ENCODE results near the gene BARX1.

Gene BARX1

DNA sequence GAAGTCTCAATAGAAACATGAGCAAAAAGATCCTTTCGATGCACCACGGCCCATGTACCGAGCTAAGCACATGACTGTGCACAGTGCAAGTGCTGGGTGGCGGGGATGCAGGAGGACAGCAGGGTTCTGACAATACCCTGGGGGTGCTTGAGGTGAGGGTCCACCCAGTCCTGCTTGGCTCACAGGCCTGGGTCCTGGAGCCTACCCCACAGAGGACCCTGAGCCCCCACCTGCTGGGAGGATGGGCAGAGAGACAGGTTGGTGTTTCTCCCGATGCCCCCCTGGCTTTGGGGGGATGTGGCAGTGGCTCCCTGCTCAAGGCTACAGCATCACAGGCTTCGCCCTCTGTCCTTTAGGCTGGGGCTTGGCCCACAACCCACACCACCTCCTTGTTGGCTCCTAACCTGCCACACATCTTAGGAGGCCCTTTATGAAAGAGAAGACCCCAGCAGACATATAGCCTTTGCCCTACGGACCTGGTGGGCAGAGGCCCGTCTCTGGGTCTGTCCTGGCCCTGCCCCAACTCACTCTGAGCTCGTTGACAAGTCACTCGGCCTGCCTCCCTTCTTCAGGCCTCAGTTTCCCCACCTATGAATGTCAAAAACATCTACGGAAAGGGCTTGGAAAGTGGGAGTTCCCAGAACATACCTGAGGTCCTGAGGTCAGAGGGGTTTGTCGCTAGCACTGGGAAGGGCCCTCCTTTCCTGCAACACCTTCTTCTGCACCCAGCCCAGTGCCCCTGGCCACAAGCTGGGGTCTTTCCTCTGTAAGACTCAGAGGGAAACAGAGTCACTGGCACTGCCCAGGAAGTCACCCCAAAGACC, 50.3 kb downstream of the BARX1 start:
- CTCF ChIA-PET = no interaction called here
- Histone ChIP-seq H3K27ac (ENCODE audit: extremely low read depth, low read depth, low read length) (no peak overlapping the region), H3K36me3 (ENCODE audit: control insufficient read depth in 2 of 2, insufficient read depth in 1 of 2, low read length in 2 of 2) (no peaks in the 10 kb centered on the region), H3K4me1 (ENCODE audit: control insufficient read depth, insufficient read depth, low read length) (no peaks in the 10 kb centered on the region), H3K4me3 (ENCODE audit: low read depth, low read length) (no peak overlapping the region), H3K9me3 (ENCODE audit: control insufficient read depth, insufficient read depth, low read depth, low read length) (no peaks in the 10 kb centered on the region)
- TF ChIP-seq, protein P1, sequence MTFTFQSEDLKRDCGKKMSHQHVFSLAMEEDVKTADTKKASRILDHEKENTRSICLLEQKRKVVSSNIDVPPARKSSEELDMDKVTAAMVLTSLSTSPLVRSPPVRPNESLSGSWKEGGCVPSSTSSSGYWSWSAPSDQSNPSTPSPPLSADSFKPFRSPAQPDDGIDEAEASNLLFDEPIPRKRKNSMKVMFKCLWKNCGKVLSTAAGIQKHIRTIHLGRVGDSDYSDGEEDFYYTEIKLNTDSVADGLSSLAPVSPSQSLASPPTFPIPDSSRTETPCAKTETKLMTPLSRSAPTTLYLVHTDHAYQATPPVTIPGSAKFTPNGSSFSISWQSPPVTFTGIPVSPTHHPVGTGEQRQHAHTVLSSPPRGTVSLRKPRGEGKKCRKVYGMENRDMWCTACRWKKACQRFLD (tag by site-specific recombination; IDR thresholded peaks at IDR 0.05) = no peak
- TF ChIP-seq ZNF600 (tag by site-specific recombination; IDR thresholded peaks at IDR 0.05) (no peak), HOXA7 (CRISPR knock-in tag; IDR thresholded peaks at IDR 0.05; ENCODE audit: borderline replicate concordance) (no peak), ZNF132 (tag by site-specific recombination; IDR thresholded peaks at IDR 0.05; ENCODE audit: borderline replicate concordance) (no peak), ZNF544 (tag by site-specific recombination; IDR thresholded peaks at IDR 0.05) (no peak), FEZF1 (tag by site-specific recombination; IDR thresholded peaks at IDR 0.05) (no peak), ZNF791 (tag by site-specific recombination; IDR thresholded peaks at IDR 0.05) (no peak)
- TF ChIP-seq, protein P2, sequence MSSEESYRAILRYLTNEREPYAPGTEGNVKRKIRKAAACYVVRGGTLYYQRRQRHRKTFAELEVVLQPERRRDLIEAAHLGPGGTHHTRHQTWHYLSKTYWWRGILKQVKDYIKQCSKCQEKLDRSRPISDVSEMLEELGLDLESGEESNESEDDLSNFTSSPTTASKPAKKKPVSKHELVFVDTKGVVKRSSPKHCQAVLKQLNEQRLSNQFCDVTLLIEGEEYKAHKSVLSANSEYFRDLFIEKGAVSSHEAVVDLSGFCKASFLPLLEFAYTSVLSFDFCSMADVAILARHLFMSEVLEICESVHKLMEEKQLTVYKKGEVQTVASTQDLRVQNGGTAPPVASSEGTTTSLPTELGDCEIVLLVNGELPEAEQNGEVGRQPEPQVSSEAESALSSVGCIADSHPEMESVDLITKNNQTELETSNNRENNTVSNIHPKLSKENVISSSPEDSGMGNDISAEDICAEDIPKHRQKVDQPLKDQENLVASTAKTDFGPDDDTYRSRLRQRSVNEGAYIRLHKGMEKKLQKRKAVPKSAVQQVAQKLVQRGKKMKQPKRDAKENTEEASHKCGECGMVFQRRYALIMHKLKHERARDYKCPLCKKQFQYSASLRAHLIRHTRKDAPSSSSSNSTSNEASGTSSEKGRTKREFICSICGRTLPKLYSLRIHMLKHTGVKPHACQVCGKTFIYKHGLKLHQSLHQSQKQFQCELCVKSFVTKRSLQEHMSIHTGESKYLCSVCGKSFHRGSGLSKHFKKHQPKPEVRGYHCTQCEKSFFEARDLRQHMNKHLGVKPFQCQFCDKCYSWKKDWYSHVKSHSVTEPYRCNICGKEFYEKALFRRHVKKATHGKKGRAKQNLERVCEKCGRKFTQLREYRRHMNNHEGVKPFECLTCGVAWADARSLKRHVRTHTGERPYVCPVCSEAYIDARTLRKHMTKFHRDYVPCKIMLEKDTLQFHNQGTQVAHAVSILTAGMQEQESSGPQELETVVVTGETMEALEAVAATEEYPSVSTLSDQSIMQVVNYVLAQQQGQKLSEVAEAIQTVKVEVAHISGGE (tag by site-specific recombination; conservative IDR thresholded peaks at IDR 0.05; ENCODE audit: low read depth) = no peak
- TF ChIP-seq, protein P3, sequence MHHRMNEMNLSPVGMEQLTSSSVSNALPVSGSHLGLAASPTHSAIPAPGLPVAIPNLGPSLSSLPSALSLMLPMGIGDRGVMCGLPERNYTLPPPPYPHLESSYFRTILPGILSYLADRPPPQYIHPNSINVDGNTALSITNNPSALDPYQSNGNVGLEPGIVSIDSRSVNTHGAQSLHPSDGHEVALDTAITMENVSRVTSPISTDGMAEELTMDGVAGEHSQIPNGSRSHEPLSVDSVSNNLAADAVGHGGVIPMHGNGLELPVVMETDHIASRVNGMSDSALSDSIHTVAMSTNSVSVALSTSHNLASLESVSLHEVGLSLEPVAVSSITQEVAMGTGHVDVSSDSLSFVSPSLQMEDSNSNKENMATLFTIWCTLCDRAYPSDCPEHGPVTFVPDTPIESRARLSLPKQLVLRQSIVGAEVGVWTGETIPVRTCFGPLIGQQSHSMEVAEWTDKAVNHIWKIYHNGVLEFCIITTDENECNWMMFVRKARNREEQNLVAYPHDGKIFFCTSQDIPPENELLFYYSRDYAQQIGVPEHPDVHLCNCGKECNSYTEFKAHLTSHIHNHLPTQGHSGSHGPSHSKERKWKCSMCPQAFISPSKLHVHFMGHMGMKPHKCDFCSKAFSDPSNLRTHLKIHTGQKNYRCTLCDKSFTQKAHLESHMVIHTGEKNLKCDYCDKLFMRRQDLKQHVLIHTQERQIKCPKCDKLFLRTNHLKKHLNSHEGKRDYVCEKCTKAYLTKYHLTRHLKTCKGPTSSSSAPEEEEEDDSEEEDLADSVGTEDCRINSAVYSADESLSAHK (tag by site-specific recombination; IDR thresholded peaks at IDR 0.05) = no peak
- TF ChIP-seq, protein P4, sequence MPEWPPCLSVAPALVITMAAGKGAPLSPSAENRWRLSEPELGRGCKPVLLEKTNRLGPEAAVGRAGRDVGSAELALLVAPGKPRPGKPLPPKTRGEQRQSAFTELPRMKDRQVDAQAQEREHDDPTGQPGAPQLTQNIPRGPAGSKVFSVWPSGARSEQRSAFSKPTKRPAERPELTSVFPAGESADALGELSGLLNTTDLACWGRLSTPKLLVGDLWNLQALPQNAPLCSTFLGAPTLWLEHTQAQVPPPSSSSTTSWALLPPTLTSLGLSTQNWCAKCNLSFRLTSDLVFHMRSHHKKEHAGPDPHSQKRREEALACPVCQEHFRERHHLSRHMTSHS (tag by site-specific recombination; IDR thresholded peaks at IDR 0.05) = no peak
- TF ChIP-seq, protein P5, sequence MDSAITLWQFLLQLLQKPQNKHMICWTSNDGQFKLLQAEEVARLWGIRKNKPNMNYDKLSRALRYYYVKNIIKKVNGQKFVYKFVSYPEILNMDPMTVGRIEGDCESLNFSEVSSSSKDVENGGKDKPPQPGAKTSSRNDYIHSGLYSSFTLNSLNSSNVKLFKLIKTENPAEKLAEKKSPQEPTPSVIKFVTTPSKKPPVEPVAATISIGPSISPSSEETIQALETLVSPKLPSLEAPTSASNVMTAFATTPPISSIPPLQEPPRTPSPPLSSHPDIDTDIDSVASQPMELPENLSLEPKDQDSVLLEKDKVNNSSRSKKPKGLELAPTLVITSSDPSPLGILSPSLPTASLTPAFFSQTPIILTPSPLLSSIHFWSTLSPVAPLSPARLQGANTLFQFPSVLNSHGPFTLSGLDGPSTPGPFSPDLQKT (IDR thresholded peaks at IDR 0.05; ENCODE audit: borderline replicate concordance, low read depth, low read length) = no peak
- POLR2A ChIA-PET = no interaction called here

DNA sequence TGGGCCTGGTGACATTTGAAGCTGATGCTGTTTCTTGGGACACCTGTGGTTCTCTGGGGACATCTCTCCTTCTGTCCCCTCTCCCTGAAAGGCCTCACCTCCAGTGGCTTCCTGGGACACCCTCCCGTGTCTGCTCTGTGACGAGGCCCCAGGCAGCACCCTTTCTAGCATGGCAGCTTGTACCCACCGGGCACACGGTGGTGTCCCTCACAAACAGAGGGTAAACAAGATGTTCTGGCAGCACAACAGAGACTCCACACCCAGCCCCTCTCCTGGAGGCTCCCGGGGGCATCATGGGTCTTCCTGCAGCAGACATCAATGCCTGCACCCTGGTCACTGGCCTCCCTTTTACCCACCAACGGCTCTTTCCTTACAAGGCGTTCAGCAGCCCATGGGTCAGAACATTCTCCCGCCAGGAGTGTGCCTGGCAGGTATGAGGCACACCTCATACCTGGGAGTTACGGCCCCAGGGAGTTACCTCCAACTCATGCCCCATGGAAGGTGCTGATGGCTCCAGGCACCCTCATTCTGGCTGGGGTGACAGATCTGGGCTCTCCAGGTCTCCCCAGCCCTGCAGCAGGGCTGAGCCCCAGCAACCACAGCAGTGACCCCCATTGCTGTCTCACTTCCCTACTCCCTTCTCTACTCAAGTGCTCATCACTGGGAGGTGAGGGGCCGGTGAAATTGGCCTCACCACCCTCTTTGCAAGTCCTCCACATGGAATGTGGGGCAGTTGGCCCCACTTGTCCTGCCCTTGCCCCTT, 51.1 kb downstream of the BARX1 start:
- H3K27ac ChIP-seq (ENCODE audit: extremely low read depth, low read depth, low read length) = no peak overlapping the region
- H3K9me3 ChIP-seq (ENCODE audit: control insufficient read depth, insufficient read depth, low read depth, low read length) = no peaks in the 10 kb centered on the region
- CTCF ChIA-PET = no interaction called here
- no peak overlapping the region for H3K4me3 ChIP-seq (ENCODE audit: low read depth, low read length)
- no peaks in the 10 kb centered on the region for H3K4me1 ChIP-seq (ENCODE audit: control insufficient read depth, insufficient read depth, low read length)
- no peak for TF ChIP-seq ZNF544 (tag by site-specific recombination; IDR thresholded peaks at IDR 0.05)
- no peak for TF ChIP-seq ZNF311 (tag by site-specific recombination; IDR thresholded peaks at IDR 0.05; ENCODE audit: borderline replicate concordance)
- TF ChIP-seq ZNF2 (tag by site-specific recombination; IDR thresholded peaks at IDR 0.05) = no peak
- no peak for TF ChIP-seq ZNF664 (tag by site-specific recombination; IDR thresholded peaks at IDR 0.05)
- no peak for TF ChIP-seq ZNF112 (tag by site-specific recombination; IDR thresholded peaks at IDR 0.05)
- no peak for TF ChIP-seq ZBTB7A (tag by site-specific recombination; IDR thresholded peaks at IDR 0.05; ENCODE audit: low read depth)
- no peaks in the 10 kb centered on the region for H3K36me3 ChIP-seq (ENCODE audit: control insufficient read depth in 2 of 2, insufficient read depth in 1 of 2, low read length in 2 of 2)
- POLR2A ChIA-PET = no interaction called here
